K562 (cell line): ENCODE measurements around the gene CRABP2. TPM values are rescaled to one million over a fixed set of nuclear protein-coding genes. Genes with fewer than 3 reads are reported as not detected.
A peak's percentile ranks its signal among the peaks of the same experiment; 100 is the strongest.

Source experiments
- ARID2 ChIP-seq: fragments of 450-650 bp; IDR thresholded peaks from 2 replicates; pipeline ENCODE4 v1.6.1; 2017; ENCODE audit warnings: antibody characterized with exemption, mild to moderate bottlenecking
- ATF1 ChIP-seq, 2 experiments: fragments of 450-650 bp in 1 of 2; IDR thresholded peaks; 2 replicates each; pipeline ENCODE4 v1.6.1; 2016; ENCODE audit warnings: missing compliant biosample characterization in 1 of 2, missing genetic modification characterization in 1 of 2
- DNMT1 ChIP-seq: fragments of 450-650 bp; IDR thresholded peaks from 2 replicates; pipeline ENCODE4 v1.6.1; 2016; ENCODE audit warnings: antibody characterized with exemption, mild to moderate bottlenecking
- GABPA ChIP-seq: fragments of 200-800 bp; sonication (Bioruptor generic); conservative IDR thresholded peaks from 2 replicates; pipeline ENCODE4 v1.6.1; 2016; ENCODE audit warnings: low read depth, missing genetic modification characterization, missing compliant biosample characterization
- KAT2B ChIP-seq: IDR thresholded peaks from one replicate; pipeline ENCODE4 v1.6.1; 2012; ENCODE audit warnings: low read depth, mild to moderate bottlenecking, control low read depth, inconsistent platforms, low read length, moderate library complexity
- MYBL2 ChIP-seq, 2 experiments: fragments of 450-650 bp in 1 of 2; sonication (generic) in 1 of 2; formaldehyde crosslinking in 1 of 2; IDR thresholded peaks; 2 replicates each; pipeline versions ENCODE4 v1.6.1 to v1.8.1; 2017 to 2022; ENCODE audit warnings: borderline replicate concordance in 1 of 2, inconsistent platforms in 1 of 2, low read depth in 1 of 2, mild to moderate bottlenecking in 1 of 2, missing genetic modification reagents in 1 of 2, moderate library complexity in 1 of 2
- MYC ChIP-seq, 2 experiments: fragments of 250-450 bp in 1 of 2; sonication (Bioruptor Pico) in 1 of 2; IDR thresholded peaks; 2 replicates each; pipeline versions ENCODE4 v1.5.1 to v1.6.1; 2012 to 2021; ENCODE audit warnings: low read depth in 2 of 2, borderline replicate concordance in 1 of 2, improper control_type of control experiment in 1 of 2, low read length in 1 of 2, mild to moderate bottlenecking in 1 of 2, moderate library complexity in 1 of 2
- NFRKB ChIP-seq: fragments of 450-650 bp; IDR thresholded peaks from 2 replicates; pipeline ENCODE4 v1.6.1; 2016; ENCODE audit warnings: low read depth
- NR2C2 ChIP-seq, 2 experiments: fragments of 200-800 bp in 1 of 2; sonication (Bioruptor generic) in 1 of 2; sonication (generic) in 1 of 2; formaldehyde crosslinking in 1 of 2; IDR thresholded peaks; 2 replicates each; pipeline versions ENCODE4 v1.6.1 to v1.8.0; 2016 to 2022; ENCODE audit warnings: mild to moderate bottlenecking in 1 of 2, missing compliant biosample characterization in 1 of 2, missing genetic modification characterization in 1 of 2, missing genetic modification reagents in 1 of 2
- PCBP2 ChIP-seq: fragments of 200-400 bp; formaldehyde crosslinking; IDR thresholded peaks from 2 replicates; pipeline ENCODE4 v1.6.1; 2018; ENCODE audit warnings: low read length, low read depth, mild to moderate bottlenecking, moderate library complexity; ENCODE audit not compliant: poor library complexity, severe bottlenecking
- PTRF ChIP-seq: fragments of 450-650 bp; IDR thresholded peaks from 2 replicates; pipeline ENCODE4 v1.6.1; 2016; ENCODE audit warnings: mild to moderate bottlenecking, missing genetic modification characterization, missing compliant biosample characterization
- PYGO2 ChIP-seq: fragments of 450-650 bp; IDR thresholded peaks from 2 replicates; pipeline ENCODE4 v1.6.1; 2016; ENCODE audit warnings: mild to moderate bottlenecking, missing genetic modification characterization, moderate library complexity, missing compliant biosample characterization
- SPI1 ChIP-seq: IDR thresholded peaks from 2 replicates; pipeline ENCODE4 v1.6.1; 2011; ENCODE audit warnings: low read depth, low read length, control low read depth, borderline replicate concordance
- TAF7 ChIP-seq: fragments of 450-650 bp; IDR thresholded peaks from 2 replicates; pipeline ENCODE4 v1.6.1; 2016; ENCODE audit warnings: missing genetic modification characterization, missing compliant biosample characterization
- ZKSCAN8 ChIP-seq: fragments of 200-800 bp; sonication (Bioruptor generic); IDR thresholded peaks from 2 replicates; pipeline ENCODE4 v1.6.1; 2016; ENCODE audit warnings: missing genetic modification characterization, missing compliant biosample characterization
- ZNF12 ChIP-seq: sonication (generic); formaldehyde crosslinking; IDR thresholded peaks from 2 replicates; pipeline ENCODE4 v1.4.0; 2020; ENCODE audit warnings: mild to moderate bottlenecking, missing genetic modification reagents
- ZNF444 ChIP-seq: fragments of 250-450 bp; sonication (Bioruptor Pico); IDR thresholded peaks from 2 replicates; pipeline ENCODE4 v1.4.0; 2020; ENCODE audit warnings: mild to moderate bottlenecking, moderate library complexity
- polyA plus RNA-seq, 8 experiments: library from polyadenylated mRNA; depleted of rRNA in 4 of 8; stranded (reverse) in 5 of 8; unstranded in 3 of 8; fragments of >200 nt; fragmentation: Nextera tagmentation in 2 of 8; fragmentation: Illumina TruSeq in 1 of 8; extraction: Ambion mirVana in 2 of 8; extraction: Trizol in 1 of 8; gene quantifications; 2 replicates each; pipeline versions ENCODE4 v1.2.1 to v1.2.3, GENCODE V29; 2011 to 2014; ENCODE audit warnings: inconsistent platforms in 1 of 8, missing spikeins in 1 of 8
- total RNA-seq, 7 experiments: library from RNA; depleted of rRNA in 6 of 7; stranded (reverse); fragments of >200 nt in 6 of 7; fragmentation: Illumina TruSeq in 2 of 7; extraction: Trizol in 2 of 7; gene quantifications; 2 replicates each; pipeline versions ENCODE4 v1.2.1 to v1.2.3, GENCODE V29; 2011 to 2021; ENCODE audit warnings: low replicate concordance in 1 of 7
- TF ChIP-seq, protein P1 (sequence below): fragments of 450-650 bp; IDR thresholded peaks from 2 replicates; pipeline ENCODE4 v1.6.1; 2016; ENCODE audit warnings: borderline replicate concordance
- TF ChIP-seq, protein P2 (sequence below): fragments of 450-650 bp; IDR thresholded peaks from 2 replicates; pipeline ENCODE4 v1.7.1; 2018; ENCODE audit warnings: mild to moderate bottlenecking, low read depth; ENCODE audit not compliant: partially characterized antibody
- TF ChIP-seq, protein P3 (sequence below): sonication (generic); formaldehyde crosslinking; IDR thresholded peaks from 2 replicates; pipeline ENCODE4 v1.8.1; 2023; ENCODE audit warnings: mild to moderate bottlenecking, missing genetic modification reagents, moderate library complexity

The CRABP2 gene
- total and polyA plus RNA-seq, 9 of the 15 experiments (the other 6 are each of a cell fraction or from before 2014, with no cell fraction given) = 0.30 to 2.5 (median 0.82) TPM

DNA sequence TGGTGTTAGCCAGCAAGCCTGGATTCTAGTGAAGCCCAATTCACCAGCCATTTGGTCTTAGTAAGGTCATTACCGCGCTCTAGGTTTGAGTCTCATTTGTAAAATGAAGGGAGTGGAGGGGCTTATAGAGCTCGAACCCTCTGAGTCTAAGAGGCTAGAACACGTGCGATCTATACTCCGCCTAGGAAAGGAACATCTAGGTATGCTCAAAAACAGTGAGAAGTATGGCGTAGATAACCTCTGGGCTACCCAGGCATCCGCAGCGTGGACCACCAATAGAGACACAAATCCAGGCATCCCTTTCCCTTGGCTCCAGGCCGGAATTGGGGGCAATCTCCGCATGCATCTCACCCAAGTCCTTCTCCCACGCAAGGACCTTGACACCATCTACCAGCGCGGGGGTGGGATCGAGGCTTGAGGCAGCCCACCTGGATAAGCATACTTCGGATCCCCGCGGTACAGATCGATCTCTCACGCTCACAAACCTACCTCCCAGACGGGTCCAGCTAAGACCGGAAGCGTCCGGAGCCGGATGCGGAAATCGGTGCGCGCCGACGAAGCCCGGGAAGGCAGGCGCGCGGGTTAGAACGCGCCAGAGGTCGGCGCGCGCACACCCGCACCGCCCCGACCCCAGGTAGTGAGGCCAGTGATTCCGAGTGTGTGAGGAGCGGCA, 22.7 kb upstream of the CRABP2 start, which contains the start of gene METTL25B (continued):
- TF ChIP-seq, protein P1, sequence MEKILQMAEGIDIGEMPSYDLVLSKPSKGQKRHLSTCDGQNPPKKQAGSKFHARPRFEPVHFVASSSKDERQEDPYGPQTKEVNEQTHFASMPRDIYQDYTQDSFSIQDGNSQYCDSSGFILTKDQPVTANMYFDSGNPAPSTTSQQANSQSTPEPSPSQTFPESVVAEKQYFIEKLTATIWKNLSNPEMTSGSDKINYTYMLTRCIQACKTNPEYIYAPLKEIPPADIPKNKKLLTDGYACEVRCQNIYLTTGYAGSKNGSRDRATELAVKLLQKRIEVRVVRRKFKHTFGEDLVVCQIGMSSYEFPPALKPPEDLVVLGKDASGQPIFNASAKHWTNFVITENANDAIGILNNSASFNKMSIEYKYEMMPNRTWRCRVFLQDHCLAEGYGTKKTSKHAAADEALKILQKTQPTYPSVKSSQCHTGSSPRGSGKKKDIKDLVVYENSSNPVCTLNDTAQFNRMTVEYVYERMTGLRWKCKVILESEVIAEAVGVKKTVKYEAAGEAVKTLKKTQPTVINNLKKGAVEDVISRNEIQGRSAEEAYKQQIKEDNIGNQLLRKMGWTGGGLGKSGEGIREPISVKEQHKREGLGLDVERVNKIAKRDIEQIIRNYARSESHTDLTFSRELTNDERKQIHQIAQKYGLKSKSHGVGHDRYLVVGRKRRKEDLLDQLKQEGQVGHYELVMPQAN = peak; percentile 79; the same call in 1 of the 2 replicates
- TF ChIP-seq KAT2B = peak; percentile 19
- no peak for TF ChIP-seq PYGO2 (tag)
- TF ChIP-seq MYBL2 (IDR thresholded peaks at IDR 0.05; ENCODE audit: low read depth) = no peak
- no peak for TF ChIP-seq MYBL2 (CRISPR knock-in tag; IDR thresholded peaks at IDR 0.05; ENCODE audit: borderline replicate concordance)
- peak; percentile 76 for TF ChIP-seq ATF1 (CRISPR knock-in tag; IDR thresholded peaks at IDR 0.05)
- TF ChIP-seq ATF1 (tag; IDR thresholded peaks at IDR 0.05) = no peak
- no peak for TF ChIP-seq NFRKB
- TF ChIP-seq ZKSCAN8 = no peak
- TF ChIP-seq ZNF444 (CRISPR knock-in tag) = no peak
- no peak for TF ChIP-seq PCBP2
- TF ChIP-seq MYC (IDR thresholded peaks at IDR 0.05; ENCODE audit: low read depth, low read length) = no peak
- no peak for TF ChIP-seq MYC (CRISPR knock-in tag; IDR thresholded peaks at IDR 0.05; ENCODE audit: borderline replicate concordance, low read depth)
- 0 out of 2 replicates have a peak, but pooled peaks have one; percentile 13 for TF ChIP-seq SPI1
- no peak for TF ChIP-seq DNMT1
- 0 out of 2 replicates have a peak, but pooled peaks have one; percentile 35 for TF ChIP-seq TAF7
- TF ChIP-seq GABPA (tag) = peak; percentile 98; the same call in 1 of the 2 replicates
- no peak for TF ChIP-seq PTRF
- TF ChIP-seq, protein P2, sequence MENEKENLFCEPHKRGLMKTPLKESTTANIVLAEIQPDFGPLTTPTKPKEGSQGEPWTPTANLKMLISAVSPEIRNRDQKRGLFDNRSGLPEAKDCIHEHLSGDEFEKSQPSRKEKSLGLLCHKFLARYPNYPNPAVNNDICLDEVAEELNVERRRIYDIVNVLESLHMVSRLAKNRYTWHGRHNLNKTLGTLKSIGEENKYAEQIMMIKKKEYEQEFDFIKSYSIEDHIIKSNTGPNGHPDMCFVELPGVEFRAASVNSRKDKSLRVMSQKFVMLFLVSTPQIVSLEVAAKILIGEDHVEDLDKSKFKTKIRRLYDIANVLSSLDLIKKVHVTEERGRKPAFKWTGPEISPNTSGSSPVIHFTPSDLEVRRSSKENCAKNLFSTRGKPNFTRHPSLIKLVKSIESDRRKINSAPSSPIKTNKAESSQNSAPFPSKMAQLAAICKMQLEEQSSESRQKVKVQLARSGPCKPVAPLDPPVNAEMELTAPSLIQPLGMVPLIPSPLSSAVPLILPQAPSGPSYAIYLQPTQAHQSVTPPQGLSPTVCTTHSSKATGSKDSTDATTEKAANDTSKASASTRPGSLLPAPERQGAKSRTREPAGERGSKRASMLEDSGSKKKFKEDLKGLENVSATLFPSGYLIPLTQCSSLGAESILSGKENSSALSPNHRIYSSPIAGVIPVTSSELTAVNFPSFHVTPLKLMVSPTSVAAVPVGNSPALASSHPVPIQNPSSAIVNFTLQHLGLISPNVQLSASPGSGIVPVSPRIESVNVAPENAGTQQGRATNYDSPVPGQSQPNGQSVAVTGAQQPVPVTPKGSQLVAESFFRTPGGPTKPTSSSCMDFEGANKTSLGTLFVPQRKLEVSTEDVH = peak; percentile 52
- TF ChIP-seq NR2C2 (CRISPR knock-in tag; IDR thresholded peaks at IDR 0.05) = peak; percentile 64; the same call in 1 of the 2 replicates
- no peak; the same call in 1 of the 2 replicates for TF ChIP-seq NR2C2 (tag; IDR thresholded peaks at IDR 0.05)
- TF ChIP-seq ZNF12 = peak; percentile 61; the same call in 1 of the 2 replicates
- TF ChIP-seq, protein P3, sequence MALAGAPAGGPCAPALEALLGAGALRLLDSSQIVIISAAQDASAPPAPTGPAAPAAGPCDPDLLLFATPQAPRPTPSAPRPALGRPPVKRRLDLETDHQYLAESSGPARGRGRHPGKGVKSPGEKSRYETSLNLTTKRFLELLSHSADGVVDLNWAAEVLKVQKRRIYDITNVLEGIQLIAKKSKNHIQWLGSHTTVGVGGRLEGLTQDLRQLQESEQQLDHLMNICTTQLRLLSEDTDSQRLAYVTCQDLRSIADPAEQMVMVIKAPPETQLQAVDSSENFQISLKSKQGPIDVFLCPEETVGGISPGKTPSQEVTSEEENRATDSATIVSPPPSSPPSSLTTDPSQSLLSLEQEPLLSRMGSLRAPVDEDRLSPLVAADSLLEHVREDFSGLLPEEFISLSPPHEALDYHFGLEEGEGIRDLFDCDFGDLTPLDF (CRISPR knock-in tag) = no peak
- TF ChIP-seq ARID2 = no peak
